AG09309 (cell line): ENCODE data around the gene SMIM35.
"Not testable (repeated sequence)": the region's sequence is repeated elsewhere in the genome, so short reads cannot be mapped to it uniquely, and the experiment has no call there.

ENCODE experiments used
- DNase-seq: peaks from one replicate; pipeline ENCODE4 v3.0.0-alpha.2; 2010; ENCODE audit warnings: low read depth
- H3K4me3 ChIP-seq: 2 replicates; pipeline ENCODE4 v1.5.1; 2011; ENCODE audit warnings: mild to moderate bottlenecking, low read depth, low read length, moderate library complexity; ENCODE audit not compliant: control insufficient read depth
- TF ChIP-seq, protein P1 (sequence below): IDR thresholded peaks from 2 replicates; pipeline ENCODE4 v1.5.1; 2011; ENCODE audit warnings: mild to moderate bottlenecking, low read depth, low read length, inconsistent platforms; ENCODE audit not compliant: insufficient read depth, control insufficient read depth; ENCODE audit errors: missing control alignments

SMIM35 gene

DNA sequence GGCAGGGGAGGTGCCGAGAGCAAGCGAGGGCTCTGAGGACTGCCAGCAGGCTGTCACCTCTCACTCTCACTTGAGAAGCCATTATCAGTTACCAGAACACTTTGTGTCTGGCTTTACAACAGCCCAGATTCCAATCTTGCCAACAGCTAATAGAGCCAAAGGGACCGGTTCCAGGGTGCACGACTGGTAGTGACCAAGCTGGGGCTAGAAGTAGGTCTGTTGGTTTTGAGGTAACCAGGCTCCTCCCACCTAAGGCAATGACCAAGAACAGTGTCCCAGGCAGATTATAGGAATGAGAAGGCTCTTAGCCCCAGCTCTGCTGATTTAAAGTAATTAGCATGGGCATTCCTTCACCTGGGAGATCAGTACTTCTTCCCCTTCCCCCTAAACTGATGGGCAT is 107.8 kb downstream of the SMIM35 start:
- DNase-seq: no peak
- TF ChIP-seq, protein P1, sequence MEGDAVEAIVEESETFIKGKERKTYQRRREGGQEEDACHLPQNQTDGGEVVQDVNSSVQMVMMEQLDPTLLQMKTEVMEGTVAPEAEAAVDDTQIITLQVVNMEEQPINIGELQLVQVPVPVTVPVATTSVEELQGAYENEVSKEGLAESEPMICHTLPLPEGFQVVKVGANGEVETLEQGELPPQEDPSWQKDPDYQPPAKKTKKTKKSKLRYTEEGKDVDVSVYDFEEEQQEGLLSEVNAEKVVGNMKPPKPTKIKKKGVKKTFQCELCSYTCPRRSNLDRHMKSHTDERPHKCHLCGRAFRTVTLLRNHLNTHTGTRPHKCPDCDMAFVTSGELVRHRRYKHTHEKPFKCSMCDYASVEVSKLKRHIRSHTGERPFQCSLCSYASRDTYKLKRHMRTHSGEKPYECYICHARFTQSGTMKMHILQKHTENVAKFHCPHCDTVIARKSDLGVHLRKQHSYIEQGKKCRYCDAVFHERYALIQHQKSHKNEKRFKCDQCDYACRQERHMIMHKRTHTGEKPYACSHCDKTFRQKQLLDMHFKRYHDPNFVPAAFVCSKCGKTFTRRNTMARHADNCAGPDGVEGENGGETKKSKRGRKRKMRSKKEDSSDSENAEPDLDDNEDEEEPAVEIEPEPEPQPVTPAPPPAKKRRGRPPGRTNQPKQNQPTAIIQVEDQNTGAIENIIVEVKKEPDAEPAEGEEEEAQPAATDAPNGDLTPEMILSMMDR: no peak
- no peak overlapping the region for H3K4me3 ChIP-seq

DNA sequence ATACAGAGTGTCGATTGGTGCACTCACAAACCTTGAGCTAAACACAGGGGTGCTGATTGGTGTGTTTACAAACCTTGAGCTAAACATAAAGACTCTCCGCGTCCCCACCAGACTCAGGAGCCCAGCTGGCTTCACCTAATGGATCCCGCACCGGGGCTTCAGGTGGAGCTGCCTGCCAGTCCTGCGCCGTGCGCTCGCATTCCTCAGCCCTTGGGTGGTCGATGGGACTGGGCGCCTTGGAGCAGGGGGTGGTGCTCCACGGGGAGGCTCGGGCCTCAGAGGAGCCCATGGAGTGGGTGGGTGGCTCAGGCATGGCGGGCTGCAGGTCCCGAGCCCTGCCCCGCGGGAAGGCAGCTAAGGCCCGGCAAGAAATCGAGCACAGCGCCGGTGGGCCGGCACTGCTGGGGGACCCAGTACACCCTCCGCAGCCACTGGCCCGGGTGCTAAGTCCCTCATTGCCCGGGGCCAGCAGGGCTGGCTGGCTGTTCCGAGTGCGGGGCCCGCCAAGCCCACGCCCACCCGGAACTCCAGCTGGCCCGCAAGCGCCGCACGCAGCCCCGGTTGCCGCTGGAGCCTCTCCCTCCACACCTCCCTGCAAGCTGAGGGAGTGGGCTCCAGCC is 108.4 kb downstream of the SMIM35 start:
- not testable (repeated sequence) for H3K4me3 ChIP-seq, DNase-seq

DNA sequence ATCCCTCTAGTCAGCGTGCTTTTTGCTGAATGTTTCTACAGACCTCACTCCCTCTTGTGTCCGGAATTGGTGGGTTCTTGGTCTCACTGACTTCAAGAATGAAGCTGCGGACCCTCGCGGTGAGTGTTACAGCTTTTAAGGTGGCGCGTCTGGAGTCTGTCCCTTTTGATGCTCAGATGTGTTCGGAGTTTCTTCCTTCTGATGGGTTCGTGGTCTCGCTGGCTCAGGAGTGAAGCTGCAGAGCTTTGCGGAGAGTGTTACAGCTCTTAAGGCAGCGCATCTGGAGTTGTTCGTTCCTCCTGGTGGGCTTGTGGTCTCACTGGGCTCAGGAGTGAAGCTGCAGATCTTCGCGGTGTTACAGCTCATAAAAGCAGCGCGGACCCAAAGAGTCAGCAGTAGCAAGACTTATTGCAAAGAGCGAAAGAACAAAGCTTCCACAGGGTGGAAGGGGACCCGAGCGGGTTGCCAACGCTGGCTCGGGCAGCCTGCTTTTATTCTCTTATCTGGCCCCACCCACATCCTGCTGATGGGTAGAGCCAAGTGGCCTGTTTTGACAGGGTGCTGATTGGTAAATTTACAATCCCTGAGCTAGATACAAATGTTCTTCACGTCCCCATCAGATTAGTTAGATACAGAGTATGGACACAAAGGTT is 109.0 kb downstream of the SMIM35 start:
- not testable (repeated sequence) for DNase-seq, H3K4me3 ChIP-seq

DNA sequence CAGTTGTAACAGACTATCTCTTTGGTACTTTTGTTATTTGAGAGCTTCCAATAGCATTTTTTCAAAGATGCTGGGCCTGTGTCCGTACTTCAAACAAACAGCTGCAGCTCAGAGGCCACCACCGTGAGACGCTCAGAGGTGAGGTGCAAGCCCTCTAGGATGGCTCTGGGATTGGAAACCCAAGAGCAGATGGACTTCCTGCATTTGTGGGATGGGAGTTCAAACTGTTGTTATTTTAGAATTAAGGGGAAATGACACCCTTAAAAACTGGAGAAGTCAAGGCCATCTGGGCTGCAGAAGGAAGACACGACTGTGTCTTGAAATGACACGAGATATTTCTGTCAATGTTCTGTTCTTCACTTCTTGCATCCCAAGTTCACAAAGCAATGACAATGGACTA is 109.7 kb downstream of the SMIM35 start:
- TF ChIP-seq, protein P1: no peak
- no peak overlapping the region for H3K4me3 ChIP-seq
- DNase-seq: no peak

DNA sequence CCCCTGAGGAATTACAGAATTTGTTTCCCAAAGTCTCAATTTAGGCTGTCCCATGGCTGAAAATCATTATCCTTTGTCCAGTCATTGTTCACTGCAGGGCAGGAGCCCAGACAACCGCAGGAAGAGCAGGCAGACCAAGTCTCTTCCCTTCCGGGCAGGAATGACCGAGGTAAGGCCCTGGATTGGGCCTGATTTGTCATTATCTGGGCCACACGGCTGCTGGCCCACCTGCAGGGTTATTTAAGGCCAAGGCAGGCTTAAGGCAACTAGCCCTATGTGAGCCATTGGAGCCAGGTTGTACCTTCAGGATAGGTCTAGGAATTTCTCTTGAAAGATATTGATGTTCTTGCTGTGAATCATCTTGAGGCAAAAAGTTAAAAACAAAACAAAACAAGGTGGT is 110.3 kb downstream of the SMIM35 start:
- TF ChIP-seq, protein P1: no peak
- no peak for DNase-seq

DNA sequence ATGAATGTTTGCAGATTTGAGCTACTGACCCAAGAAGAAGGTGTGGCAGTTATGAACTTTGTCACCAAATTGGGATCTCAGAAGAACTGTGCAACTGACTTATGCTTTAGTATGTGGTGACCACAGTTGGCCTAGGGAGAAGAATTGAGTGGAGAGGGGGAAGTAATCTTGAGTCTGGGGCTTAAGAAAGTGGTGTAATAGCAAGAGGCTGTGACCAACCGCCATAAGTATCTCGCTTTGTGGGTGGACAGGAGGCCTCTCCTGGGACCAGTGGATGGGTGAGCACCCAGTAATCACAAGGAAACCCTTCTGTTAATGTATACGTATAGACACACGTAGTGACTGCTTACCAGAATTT is 113.3 kb downstream of the SMIM35 start:
- no peak for DNase-seq
- H3K4me3 ChIP-seq: no peak overlapping the region
- TF ChIP-seq, protein P1: no peak

More for the DNA sequence above, 110.3 kb downstream of the SMIM35 start:
- no peak overlapping the region for H3K4me3 ChIP-seq

DNA sequence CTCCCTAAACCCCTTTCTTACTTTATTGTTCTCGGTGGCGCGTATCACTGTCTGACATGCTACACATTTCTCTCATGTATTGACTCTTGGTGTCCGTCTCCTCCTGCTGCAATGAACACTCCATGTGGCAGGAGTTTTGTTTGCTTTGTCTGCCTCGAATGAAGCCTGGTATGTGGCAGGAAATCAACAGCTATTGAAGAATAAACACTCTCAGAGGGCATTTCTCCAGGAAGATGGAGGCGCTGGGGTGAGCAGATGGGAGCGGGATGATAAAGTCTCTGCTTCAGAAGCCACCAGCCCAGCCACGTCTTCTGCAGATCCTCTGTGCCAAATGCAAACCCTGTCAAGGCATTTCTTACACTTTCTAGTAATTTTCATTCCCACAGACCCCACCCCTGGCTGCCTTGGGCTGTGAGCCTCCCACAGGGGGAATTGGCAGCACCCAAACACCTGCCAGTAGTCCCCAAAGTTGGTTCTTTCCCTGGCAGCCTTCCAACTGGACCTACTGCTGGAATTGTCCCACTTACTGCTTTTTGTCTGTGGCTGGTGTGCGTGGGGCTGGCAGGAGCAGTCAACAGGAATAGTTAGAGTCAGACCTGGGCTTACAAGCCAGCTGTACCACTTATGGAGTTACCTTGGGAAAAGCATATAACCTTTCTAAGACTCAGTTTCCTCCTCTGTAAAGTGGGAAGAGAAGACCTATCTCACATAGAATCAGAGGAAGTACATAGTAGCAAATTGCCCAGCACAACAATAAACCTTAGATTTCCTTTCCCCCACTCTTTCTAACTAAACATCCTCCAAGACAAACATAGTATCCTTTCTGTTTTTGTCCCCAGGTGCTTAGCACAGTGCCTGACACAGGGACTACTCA is 113.9 kb downstream of the SMIM35 start:
- TF ChIP-seq, protein P1: no peak
- H3K4me3 ChIP-seq: no peak overlapping the region
- DNase-seq: no peak
